HG03432 (cell line): ENCODE data around the gene HACD1.
A peak's percentile ranks its signal among the peaks of the same experiment; 100 is the strongest.
"Not testable (repeated sequence)": the region's sequence is repeated elsewhere in the genome, so short reads cannot be mapped to it uniquely, and the experiment has no call there.

Source experiments
- ATAC-seq: cut with Tn5 transposase; IDR thresholded peaks from one replicate; pipeline ENCODE4 v1.9.1; 2021; ENCODE audit warnings: mild to moderate bottlenecking, moderate library complexity; ENCODE audit not compliant: unreplicated experiment

HACD1 gene

GRCh38 chr10:17643755-17644484 lies 26.7 kb upstream of the HACD1 start, which contains the start of gene STAM:
TSS of gene STAM (plus strand) at chr10:17644151. CDS start at chr10:17644340, 189 bp downstream.
- ATAC-seq = peak; percentile 96

DNA sequence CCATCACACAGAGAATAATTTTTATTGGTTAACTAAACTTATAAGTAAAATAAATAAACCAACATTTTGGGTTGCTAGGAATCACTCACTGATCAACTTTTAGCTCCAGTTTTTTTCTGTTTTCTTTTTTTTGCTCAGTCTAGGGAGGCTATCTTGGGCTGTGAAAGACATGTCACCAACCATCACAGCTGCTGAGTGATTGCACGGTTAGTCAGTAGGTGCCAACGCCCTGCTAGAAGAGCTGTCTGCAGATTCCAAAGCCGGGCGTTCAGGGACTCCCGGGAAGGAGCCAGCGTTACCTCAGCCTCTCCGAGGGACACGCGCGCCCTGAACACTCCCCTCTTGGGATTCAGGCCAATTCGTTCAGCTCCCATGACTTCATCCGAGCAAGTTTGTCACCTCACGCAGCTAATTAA lies 26.2 kb upstream of the HACD1 start:
- peak; percentile 25 for ATAC-seq

- no peak for ATAC-seq
Observed at GRCh38 chr10:17640331-17640816, 23.2 kb upstream of the HACD1 start.

GRCh38 chr10:17637869-17638268 lies 20.7 kb upstream of the HACD1 start:
- ATAC-seq = no peak

- ATAC-seq = no peak
Observed at GRCh38 chr10:17633353-17633752, 16.2 kb upstream of the HACD1 start.

- ATAC-seq = not testable (repeated sequence)
Observed at GRCh38 chr10:17632590-17632989, 15.4 kb upstream of the HACD1 start.

GRCh38 chr10:17626656-17627055 lies 9.5 kb upstream of the HACD1 start:
- ATAC-seq = no peak

DNA sequence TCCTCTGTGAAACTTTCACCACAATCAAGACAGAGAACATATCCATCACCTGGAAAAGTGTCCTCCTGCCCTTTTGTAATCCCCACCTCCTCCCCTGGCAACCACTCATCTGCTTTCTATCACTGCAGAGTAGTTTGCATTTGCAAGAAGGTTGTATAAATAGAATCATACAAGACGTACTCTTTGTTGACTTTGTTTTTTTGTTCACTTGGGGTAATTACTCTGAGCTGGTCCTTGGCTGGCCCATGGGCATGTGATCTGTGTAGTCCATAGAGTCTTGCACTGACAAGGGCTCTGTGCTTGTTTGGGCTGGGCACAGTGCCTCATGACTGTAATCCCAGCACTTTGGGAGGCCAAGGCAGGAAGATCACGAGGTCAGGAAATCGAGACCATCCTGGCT lies 7.8 kb upstream of the HACD1 start:
- ATAC-seq = no peak

DNA sequence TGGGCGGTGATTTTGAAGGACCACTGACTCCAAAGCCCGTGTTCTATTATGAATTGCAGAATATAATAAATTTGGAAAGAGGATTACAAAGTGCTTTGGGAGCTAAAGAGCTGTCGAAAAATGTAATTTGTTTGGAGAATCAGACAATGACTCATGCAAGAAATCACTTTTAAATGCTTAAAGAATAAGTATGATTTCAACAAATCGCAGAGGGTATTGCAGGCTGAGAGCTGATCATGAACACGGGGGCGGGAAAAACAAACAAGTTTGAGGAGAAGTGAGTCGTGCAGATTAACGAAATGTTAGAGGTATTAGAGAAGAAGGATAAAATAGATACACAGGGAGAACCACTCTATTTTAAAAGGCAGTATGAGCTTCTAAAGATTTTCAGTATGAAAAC lies 4.9 kb upstream of the HACD1 start:
- no peak for ATAC-seq

- peak; percentile 56 for ATAC-seq
Observed at GRCh38 chr10:17616403-17617030, 657 bp downstream of the HACD1 start.

- no peak for ATAC-seq
Observed at GRCh38 chr10:17609523-17610079, 7.6 kb downstream of the HACD1 start.

GRCh38 chr10:17607603-17608332 lies 9.4 kb downstream of the HACD1 start:
- ATAC-seq = peak; percentile 89

DNA sequence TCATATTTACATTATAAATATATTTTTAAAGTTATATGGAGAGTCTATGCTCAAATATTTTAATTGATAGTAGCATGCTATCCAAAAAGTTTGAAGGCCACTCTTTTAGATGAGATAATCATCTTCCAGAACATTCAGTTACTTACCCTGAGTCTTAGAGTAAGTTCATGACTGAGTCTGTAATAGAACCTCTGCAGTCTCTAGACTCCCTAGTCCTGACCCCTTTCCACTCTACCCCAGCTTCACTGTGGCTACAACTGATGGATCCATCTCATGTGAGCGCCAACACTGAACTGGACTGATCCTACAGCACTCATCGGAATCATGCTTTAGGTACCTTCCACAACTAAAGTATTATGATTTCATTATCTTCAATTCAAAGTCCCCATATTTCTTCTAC lies 10.1 kb downstream of the HACD1 start:
- ATAC-seq = no peak

DNA sequence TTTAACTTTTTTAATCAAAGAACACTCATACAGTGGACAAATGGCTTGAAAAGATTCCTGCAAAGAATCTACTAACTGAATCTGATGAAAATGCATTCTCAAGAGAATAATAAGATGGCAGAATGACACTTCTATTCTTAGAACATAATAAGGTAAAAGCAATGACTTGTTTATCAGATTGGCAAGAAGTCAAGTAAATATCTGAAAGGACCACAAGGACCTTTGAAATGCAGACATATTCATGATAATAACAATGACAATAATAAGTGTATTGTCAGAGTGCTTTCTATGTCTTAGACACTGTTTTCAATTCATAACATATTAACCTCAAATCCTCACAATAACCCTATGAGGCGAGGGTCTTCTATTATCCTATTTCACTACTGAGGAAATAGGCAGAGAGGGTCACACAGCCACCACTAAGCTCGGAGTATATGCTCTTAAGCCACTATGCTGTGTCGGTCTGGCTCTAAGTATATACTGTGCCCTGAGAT lies 10.6 kb downstream of the HACD1 start:
- ATAC-seq = no peak

GRCh38 chr10:17605936-17606335 lies 11.2 kb downstream of the HACD1 start:
- ATAC-seq = no peak

DNA sequence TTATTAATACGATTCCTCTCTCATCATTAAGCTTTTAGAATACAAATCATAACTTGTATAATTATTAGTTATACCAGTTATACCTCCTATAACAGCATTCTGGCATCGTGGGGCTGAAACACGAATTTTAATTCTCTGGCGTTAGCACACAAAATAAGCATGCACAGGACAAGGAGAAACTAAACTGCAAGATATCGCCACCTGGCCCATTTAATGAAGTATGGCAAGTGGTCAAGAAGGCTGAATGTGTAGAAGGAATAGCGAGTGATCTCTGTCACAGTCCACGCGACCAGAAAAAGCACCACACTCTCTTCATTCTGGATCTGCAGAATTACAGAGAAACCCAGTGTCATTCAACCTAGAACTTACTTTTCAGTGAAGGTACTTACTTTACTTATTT lies 18.1 kb downstream of the HACD1 start:
- no peak for ATAC-seq

GRCh38 chr10:17597386-17597785 lies 19.8 kb downstream of the HACD1 start:
- ATAC-seq = no peak

- no peak for ATAC-seq
Observed at GRCh38 chr10:17590969-17591645, 26.1 kb downstream of the HACD1 start.

DNA sequence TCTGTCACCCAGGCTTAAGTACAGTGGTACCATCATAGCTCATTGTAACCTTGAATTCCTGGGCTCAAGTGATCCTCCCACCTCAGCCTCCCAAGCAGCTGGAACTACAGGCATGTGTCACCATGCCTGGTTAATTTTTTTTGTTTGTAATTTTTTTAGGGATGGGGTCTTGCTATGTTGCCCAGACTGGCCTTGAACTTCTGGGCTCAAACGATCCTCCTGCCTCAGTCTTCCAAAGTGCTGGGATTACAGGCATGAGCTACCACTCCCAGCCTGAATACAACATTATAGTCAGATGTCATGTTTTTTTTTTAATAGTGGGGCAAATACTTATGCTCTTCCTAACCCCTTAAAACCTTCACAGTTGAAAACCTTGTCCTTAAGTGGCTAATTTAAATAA lies 27.9 kb downstream of the HACD1 start:
- ATAC-seq = not testable (repeated sequence)

GRCh38 chr10:17588420-17588819 lies 28.8 kb downstream of the HACD1 start:
- no peak for ATAC-seq

- ATAC-seq = not testable (repeated sequence)
Observed at GRCh38 chr10:17587321-17587720, 29.9 kb downstream of the HACD1 start.
